AG09319 (cell line): ENCODE data around the gene IL23A.
"Not testable (repeated sequence)": the region's sequence is repeated elsewhere in the genome, so short reads cannot be mapped to it uniquely, and the experiment has no call there.

Experiments
- DNase-seq: peaks from one replicate; pipeline ENCODE4 v3.0.0-alpha.2; 2010; ENCODE audit warnings: low read depth; ENCODE audit errors: extremely low read depth
- CTCF ChIP-seq: IDR thresholded peaks from 2 replicates; pipeline ENCODE4 v1.5.1; 2011; ENCODE audit warnings: low read depth, mild to moderate bottlenecking, inconsistent platforms, low read length, moderate library complexity

Gene IL23A

GRCh38 chr12:56315622-56316473 is 22.8 kb upstream of the IL23A start, which contains the start of gene CNPY2:
TSS of gene CNPY2 (minus strand) at chr12:56315988. CDS start at chr12:56315217, 771 bp downstream.
- peak; percentile 88 for DNase-seq
- no peak for TF ChIP-seq CTCF

- no peak for DNase-seq
- no peak for TF ChIP-seq CTCF
Measured at GRCh38 chr12:56317675-56318074, 21.0 kb upstream of the IL23A start.

GRCh38 chr12:56321027-56321426 is 17.7 kb upstream of the IL23A start:
- no peak for DNase-seq
- no peak for TF ChIP-seq CTCF

- not testable (repeated sequence) for DNase-seq
Measured at GRCh38 chr12:56321610-56322009, 17.1 kb upstream of the IL23A start.

GRCh38 chr12:56324206-56324605 is 14.5 kb upstream of the IL23A start:
- no peak for DNase-seq
- TF ChIP-seq CTCF, result no peak

DNA sequence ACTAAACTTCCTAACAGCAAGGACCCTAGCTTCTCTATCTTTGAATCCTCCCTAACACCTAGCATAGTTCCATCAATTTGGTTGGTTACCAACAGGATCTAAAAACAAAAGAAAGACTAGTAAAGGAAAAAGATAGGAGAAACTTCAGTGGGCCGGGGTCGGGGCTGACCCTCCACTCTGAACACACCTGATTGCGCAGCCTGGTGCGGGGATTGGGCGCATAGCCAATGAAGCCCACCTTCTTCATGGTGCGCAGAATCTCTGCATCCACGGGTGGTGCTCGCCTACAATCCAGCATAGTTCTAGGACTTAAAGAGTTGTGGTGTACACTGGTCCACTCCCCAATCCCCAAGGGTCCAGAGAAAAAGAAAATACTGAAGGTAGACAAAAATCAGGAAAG is 12.6 kb upstream of the IL23A start:
- no peak for DNase-seq
- TF ChIP-seq CTCF, result no peak

DNA sequence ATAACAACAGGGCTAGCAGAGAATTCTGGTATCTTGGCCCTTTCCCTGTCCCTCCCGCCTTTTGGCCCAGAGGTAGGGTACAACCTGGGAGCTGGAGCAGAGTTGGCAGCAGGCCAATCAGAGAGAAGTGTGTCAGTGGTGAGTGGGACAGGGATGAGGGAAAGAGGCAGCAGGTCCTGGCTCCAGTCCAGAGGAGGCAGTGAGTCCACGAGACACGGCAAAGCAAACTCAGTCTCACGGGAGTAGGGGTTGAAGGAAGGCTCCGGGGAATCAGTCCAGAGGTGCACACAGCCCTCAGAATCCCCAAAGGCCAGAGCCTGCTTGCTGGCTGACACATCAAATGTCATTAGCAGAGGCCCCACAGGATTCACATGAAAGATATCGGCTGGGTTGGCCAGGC is 12.2 kb upstream of the IL23A start:
- no peak for DNase-seq
- TF ChIP-seq CTCF, result no peak
